DMS 273 (cell line): ENCODE measurements around the gene INPP1.

ENCODE experiments used
- DNase-seq: peaks from one replicate; lab custom pipeline; 2025; ENCODE audit not compliant: unreplicated experiment; lab: John Stamatoyannopoulos, UW

INPP1 gene

DNA sequence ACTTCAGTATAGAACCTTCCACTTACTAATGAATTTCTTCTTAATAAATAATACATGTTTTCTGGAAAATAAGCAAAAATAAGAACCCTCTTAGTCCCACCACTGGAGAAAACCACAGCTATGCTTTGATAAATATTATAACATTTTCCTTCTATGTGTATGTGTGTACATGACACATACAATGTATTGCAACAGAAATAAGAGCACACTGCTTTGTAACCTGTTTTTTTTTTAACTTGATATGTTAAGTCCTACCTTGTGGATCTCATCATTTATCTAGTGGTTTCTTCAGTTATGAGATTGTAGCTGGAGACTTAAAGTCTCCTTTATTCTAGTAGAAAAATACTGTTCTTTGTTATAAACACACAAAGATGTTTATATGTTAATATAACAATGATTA lies 17.2 kb downstream of the INPP1 start:
- DNase-seq = no peak

DNA sequence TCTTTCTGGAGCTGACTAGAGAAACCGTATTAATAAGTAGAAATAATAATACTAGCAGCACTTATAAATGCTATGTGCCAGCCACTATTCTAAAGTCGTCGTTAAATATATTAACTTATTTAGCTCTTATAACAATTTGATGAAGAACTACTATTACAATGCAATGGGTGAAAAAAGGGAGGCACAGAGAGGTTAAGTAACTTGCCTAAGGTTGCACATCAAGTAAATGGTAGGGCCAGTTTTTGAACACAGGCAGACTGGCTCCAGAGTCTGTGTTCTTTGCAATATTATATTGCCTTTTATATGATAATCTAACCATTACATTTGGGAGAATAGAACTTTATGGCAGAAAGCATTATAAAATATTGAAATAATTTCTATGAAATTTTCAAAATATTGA lies 17.6 kb downstream of the INPP1 start:
- no peak for DNase-seq

DNA sequence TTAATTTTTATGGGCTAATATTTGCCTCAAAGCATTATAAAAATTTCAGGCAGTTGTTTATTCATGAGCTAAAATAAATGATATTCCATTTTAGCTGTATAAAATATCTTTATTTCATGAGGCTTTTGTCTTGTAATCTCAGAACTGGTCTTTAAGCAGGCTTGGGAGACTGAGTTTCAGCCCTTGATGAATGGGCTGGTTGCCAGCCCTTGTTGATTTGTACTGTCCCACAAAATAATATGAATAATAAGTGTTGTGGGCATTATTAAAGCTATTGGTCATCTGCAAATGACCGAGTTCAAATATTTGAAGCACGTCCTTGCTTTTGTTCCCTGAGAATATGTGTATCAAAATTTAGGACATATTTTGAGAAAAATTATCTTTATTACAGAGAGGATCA lies 18.2 kb downstream of the INPP1 start:
- DNase-seq = no peak

DNA sequence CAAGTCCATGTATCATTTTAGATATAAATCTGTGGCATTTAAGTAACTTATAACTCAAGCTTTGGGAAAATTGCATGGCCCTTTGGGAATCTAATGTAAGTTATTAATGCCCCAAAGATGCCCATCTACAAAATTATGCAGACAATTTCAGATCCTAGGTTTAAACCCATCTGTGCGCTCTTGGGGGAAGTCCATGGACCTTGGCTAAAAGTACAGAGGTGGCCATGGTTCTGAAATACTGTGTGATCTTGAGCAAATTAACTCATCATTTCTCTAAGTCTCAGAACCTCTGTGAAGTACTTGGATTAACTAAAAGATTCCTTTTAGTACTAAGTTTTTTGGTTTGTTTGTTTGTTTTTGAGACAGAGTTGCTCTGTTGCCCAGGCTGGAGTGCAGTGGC lies 19.5 kb downstream of the INPP1 start:
- no peak for DNase-seq

DNA sequence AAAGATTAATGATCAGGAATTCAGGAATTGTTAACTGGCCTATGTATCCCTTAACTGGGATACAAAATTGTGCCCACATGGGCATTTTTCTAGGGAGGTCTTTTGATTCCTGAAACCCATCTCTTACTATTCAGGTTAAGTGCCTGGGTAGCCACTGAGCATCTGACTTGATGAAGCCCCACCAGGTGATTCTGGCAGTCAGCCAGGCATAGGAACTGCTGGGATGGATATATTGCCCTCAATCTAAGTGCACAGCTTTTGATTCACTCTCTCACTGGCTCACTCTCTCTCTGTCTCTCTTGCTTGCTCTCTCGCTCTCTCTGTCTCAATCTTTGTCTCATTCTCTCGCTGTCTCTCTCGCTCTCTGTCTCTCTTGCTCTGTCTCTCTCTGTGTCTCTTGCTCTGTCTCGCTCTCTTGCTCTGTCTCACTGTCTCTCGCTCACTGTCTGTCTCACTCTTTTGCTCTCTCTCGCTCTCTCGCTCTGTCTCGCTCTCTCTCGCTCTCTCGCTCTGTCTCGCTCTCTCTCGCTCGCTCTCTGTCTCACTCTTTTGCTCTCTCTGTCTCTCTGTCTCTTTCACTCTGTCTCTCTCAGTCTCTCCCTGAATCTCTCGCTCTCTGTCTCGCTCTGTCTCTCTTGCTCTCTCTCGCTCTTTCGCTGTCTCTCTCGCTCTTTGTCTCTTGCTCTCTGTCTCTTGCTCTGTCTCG lies 22.3 kb downstream of the INPP1 start:
- DNase-seq = peak; percentile 27

DNA sequence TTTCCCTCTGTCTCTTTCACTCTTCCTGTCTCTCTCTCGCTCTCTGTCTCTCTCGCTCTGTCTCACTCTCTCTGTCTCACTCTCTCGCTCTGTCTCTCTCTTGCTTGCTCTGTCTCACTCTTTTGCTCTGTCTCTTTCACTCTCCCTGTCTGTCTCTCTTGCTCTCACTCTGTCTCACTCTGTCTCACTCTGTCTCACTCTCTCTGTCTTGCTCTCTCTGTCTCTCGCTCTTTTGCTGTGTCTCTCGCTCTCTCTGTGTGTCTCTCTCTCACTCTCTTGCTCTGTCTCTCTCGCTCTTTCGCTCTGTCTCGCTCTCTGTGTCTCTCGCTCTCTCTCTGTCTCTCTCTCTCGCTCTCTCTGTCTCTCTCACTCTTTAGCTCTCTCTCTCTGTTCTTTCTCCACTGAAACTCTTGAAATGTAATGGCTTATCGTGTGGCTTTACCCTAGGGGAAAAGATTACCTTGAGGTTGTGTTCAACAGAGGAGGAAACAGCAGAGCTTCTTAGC lies 22.9 kb downstream of the INPP1 start:
- DNase-seq = no peak

DNA sequence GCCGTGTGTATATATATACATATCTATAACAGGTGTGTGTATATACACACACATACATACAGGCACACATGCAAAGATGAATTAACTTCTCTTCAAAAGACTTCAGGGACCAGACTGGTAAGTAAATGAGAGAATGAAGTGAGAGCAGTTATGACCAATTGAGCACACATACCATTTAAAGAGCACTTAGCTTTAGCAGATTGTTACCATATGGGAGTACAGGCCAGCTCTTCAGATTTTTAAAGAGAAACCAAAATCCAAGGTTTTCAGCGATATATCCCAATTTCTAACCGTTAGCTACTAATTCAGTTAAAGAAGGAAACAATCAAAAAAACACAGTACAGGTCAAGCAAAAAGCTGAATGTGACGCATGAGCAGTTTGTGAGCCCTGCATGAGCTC lies 23.7 kb downstream of the INPP1 start:
- no peak for DNase-seq

DNA sequence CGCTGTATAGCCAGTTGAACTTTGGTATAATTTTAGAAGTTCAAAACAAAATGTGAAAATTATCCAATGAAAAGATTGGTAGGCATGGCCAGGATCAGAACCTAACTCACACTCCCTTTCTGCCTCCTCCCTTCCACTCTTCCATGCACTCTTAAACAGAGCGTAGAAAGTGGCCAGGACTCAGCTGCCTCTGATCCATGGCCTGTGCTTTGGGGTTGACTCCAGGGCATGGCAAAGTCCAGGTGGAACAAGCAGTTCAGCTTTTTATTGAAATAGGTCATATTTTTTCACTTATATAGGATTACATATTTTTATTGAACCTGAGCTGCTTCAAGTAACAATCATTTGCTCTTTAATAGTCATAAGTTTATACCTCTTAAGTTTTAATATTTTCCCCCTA lies 26.2 kb downstream of the INPP1 start:
- DNase-seq = no peak

DNA sequence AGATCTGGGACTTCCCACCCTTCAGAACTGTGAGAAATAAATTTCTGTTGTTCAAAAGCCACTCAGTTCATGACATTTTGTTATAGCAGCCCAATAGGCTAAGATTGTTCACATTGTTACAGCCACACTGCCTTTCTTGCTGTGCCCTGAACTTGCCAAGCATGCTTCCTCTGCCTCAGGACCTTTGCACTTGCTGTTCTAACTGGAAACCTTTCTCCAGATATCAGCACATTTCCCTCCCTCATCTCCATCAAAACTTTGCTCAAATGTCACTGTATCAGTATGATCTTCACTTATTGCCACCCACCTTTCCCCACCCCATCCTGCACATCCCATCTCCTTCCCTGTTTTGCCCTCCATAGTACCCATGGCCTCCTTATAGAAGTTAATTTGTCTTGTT lies 32.7 kb downstream of the INPP1 start:
- no peak for DNase-seq

DNA sequence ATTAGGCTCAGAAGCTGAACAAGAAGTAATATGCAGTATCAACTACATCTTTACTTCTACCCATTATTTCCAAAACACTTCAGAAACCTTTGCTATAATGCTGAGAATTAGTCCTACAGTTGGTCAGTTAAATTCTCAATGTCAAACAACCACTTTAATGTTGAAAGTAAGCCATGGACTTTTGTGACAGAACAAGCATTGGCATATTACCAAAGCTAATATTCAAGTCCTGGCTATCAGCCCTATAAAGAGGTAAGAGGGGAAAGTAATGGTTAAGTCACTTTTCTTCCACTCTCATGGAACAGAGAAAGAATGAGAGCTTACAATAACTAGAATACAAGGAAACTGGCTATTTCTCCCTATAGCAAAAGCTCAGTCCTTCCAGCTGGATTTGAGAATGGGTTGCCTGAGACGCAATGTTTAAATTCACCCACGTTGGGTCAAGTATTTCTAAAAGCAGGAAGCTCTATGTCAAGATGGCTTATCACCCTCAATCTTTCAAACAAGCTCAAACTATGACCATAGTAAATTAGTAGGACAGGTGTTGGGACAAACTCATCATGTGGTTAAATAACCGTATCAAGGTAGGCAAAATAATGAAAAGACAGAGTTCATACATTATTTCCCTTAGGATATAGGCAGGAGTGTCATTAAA lies 33.3 kb downstream of the INPP1 start:
- no peak for DNase-seq

DNA sequence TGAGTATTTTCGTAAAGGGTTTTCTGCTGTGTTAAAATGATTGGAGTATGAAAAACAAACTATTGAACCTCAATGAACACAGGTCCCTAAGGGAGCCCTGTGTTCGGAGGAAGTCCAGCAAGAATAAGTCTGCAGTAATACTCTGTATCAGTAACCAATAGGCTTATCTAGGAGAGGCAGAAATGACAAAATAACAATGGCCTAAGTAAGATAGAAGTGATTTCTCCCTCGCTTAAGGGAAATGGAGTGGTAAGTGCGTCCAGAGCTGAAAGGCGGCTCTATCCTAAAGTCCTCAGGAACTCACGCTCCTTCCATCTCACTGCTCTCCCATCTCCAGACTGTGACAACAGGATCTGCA lies 35.5 kb downstream of the INPP1 start:
- DNase-seq = no peak

DNA sequence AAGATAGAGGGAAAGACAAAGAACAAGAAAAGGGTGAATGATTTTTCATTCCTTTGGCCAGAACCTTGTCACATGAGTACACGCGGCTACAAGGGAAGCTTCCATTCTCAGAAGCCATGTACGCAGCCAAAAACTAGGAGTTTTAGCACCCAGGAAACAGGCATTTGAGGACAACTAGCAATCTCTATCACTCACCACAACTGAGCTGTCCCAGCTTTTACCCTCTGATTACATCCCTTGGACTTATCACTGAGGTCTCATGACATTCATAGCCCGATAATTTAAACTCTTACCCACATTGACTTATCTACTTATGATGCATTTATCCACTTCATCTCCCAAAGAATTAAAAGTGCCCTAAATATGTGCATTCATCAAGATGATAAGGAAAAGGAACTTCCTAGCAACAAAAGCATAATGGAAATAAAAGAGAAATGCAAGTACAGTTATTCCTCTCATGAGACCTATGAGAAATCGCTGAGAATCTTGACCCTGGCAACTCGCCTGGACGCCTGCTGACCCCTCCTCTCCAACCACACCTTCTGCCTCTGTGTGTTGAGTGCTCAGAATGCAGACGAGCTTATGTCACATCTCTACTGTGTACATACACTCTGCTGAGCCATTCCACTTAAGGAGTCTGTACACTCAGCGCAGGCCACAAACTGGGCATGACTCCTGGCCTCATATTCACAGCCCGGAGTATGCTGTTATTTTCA lies 36.0 kb downstream of the INPP1 start:
- no peak for DNase-seq

DNA sequence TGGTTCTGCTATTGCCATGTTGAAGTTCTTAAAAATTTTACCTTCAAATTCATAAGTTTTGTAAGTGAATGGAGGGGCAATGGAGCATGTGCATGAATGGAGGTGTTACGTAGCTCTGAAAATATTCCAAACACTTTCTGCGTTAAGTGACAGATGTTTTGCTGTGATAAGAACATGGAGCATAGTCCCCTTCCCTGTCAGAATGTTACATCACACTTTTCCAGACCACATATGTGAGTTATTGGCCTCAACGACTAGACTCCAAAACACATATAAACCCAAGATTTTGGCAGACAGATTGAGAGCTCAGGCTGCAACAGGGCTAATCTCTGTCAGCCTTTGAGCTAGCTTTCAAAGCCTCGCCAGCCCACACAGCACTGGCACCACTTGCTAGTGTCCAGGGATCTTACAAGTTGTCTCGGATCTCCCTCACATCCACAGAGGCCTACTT lies 37.6 kb downstream of the INPP1 start:
- no peak for DNase-seq

DNA sequence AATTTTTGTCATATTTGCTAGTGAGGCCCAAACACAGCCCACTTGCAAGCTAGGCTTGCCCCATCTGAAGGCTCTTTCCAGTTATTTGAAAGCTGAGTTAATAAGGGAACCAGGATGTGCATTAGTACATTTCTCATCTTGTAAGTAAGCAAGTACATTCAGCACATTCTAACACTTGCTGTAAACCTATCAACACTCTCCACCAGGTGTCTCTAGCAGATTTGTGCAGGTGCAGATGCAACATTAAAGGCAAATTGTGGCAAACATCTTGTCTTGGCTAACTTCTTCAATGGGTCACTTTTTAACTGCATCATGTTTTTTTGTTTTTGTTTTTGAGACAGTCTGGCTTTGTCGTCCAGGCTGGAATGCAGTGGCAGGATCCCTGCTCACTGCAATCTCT lies 39.5 kb downstream of the INPP1 start:
- peak; percentile 70 for DNase-seq

DNA sequence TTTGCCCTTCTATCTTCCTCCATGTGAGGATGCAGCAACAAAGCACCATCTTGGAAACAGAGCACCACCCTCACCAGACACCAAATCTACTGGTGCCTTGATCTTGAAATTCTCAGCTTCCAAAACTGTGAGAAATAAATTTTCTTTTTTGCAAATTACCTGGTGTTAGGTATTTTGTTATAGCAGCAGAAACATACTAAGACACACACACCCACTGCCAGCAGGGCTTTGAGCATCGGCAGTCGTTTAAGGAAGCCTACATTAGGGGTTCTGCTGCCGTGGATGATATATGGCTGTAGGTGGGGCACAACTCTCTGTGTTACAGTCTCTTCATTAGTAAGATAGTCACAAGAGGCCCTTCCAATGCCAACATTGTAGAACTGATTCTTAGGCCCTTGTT lies 44.0 kb downstream of the INPP1 start:
- no peak for DNase-seq

DNA sequence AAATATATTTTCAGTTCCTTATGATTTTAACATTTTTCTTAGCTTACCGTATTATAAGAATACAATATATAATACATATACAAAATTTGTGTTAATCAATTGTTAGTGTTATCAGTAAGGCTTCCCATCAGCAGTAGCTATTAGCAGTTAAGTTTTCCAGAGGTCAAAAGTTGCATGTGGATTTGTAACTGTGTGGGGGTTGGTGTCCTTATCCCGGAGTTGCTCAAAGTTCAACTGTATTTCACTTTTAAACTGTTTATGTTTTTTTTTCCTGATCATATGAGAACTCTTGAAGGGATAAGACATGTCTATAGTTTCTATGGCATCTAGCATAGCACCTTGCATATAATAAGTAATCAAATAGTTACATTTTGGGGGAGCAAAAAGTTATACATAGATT lies 52.9 kb downstream of the INPP1 start:
- DNase-seq = no peak

DNA sequence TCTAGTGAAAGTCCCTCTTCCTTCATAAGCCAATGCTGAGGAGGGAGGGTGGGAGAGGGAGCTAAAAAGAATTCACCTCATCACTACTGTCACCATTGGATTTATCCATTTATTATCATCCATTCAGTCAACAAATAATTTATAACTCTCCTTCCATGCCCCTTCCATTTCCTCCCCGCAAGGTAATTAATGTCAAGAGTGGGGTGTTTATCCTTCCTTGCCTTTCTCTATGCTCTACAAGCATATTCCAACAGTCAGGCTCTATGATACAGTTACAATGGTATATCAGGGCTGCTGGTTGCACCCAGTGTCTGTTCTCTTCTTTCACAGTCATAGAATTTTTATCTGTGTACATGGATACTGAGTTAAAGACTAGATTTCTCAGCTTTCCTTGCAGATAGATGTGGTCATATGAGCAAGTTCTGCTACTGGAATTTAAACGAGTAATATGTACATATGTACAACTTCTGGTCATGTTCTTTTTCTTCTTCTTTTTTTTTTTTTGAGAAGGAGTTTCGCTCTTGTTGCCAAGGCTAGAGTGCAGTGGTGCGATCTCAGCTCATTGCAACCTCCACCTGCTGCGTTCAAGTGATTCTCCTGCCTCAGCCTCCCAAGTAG lies 59.7 kb downstream of the INPP1 start:
- no peak for DNase-seq

DNA sequence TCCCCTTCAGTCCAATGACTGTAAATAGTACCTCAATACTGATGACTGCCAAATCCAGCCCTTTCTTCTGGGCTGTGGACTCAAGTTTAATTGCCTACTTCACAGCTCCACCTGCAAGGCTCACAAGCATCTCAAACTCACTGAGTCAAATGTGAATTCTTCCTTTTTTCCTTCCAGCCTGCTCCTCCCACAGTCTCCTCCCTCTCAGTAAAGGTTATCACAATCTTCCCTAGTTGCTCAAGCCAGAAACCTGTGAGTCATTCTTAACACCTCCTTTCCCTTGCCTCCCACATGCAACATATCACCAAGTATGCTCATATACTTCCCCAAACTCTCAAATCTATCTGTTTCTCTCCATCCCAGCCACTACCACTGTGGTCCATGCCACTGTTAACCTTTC lies 61.1 kb downstream of the INPP1 start:
- DNase-seq = peak; percentile 8

DNA sequence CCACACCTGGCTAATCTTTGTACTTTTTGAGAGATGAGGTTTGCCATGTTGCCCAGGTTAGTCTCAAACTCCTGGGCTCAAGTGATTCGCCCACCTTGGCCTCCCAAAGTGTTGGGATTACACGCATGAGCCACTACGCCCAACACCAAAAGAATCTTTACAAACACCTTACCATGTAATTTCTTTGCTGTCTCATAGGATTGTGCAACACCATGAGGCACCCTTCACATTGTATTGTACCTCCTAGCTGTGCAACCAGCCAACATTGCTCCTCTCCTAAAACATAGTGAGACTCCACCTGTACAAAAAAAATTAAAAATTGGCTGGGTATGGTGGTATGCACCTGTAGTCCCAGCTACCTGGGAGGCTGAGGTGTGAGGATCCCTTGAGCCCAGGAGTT lies 61.7 kb downstream of the INPP1 start:
- no peak for DNase-seq

DNA sequence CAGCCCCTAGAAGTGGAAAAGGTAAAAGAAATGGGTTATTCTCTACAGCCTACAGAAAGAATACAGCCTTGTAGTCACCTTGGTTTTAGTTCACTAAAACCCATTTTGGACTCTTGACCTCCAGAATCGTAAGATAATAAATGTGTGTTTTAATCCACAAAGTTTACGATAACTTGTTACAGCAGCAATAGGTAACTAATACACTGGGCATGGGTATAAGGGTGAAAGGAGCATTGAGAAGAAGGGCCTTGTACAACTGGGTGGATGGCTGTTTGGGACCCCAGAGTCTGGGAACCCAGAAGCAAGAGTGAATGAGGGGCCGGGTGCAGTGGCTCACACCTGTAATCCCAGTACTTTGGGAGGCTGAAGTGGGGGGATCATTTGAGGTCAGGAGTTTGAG lies 62.6 kb downstream of the INPP1 start:
- DNase-seq = no peak

DNA sequence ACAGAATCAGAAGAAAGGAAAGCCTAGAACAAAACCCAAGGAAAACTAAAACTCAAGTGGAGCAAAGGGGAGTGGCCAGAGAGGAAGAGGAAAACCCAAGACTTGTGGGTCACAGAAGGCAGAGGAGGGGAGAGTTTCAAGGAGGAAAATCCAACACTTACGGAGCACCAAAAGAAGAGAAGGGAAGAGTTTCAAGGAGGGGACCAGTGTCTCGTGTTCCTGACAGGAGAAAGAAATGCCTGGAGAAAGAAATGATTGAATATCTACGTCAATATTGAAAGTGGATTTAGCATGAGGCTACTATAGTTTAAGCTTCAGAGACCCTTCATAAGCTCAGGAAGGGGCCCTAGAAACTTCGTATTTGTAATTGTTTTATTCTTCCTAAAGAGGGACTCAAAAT lies 63.4 kb downstream of the INPP1 start:
- peak; percentile 19 for DNase-seq

DNA sequence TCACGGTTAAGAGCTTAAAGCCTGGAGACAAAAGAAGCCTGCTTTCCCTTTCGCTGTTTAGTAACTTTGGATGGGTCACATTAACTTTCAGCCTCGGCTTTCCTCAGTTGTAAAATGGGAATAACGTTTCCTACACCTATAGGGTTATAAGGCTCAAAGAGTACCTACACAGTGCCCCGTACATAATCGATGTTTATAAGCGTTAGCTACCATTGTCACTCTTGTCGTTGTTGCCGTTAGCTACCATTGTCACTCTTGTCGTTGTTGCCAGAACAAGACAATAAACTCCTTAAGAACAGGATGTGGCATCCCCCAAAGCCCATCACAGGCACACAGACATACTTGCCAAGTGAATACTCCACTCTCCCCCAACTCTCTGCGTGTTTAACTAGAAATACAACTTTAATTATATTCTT lies 63.9 kb downstream of the INPP1 start:
- peak; percentile 32 for DNase-seq
